ENCODE measurements around the gene CABP2.
"Not testable (repeated sequence)": the region's sequence is repeated elsewhere in the genome, so short reads cannot be mapped to it uniquely, and the experiment has no call there.

CABP2 gene

DNA sequence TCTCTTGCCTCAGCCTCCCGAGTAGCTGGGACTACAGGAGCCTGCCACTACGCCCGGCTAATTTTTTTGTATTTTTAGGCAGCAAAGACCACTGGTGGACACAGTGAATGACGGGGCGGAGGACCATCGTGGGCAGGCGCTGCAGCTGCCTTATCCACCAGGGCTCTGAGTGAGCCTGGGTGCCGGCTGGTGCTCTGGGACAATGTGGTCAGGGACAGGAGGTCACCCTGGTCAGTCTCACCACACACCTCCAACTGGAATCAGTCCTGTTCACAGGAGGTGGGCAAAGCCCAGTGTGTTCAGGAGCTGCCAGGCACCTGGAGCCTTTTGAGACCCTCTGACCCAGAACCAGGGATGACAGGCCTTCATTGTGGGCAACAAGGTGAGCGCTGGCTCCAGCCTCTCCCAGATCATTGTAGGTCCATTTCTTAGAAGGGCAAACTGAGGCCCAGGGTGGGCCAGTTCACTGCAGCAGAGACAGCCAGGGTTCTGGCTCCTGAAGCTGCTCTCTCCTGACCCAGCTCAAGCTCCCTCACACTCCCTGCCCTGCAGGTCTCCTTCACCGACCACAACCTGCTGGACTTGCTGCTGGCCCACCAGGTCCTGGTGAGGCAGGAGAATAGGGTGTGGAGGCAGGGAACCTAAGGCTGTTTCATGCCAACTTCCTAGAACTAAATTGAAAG, 15.7 kb upstream of the CABP2 start:
- no peak for DNase-seq (ENCODE audit: low spot score)

DNA sequence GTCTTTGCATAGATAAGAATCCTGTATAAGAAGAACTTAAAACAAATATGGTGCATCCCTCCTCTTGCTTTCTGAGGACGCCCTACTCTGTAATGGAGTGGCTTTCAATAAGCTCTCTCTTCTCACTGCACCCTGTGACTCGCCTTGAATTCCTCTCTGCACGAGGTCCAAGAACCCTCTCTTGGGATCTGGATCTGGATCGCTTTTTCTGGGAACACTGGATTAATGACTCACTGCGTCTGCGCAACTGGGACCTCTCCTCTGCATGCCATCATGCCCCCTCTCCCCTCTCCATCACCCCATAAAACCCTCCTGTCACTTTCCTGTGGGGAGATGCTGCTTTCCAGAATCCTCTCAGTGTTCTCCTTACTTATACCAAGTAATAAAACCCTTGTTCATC, 15.1 kb upstream of the CABP2 start:
- no peak for DNase-seq (ENCODE audit: low spot score)

GRCh38 chr11:67535561-67535960, 12.3 kb upstream of the CABP2 start:
- DNase-seq (ENCODE audit: low spot score) = no peak

- DNase-seq (ENCODE audit: low spot score) = no peak
These were observed 10.9 kb upstream of the CABP2 start for GRCh38 chr11:67534070-67534679.

DNA sequence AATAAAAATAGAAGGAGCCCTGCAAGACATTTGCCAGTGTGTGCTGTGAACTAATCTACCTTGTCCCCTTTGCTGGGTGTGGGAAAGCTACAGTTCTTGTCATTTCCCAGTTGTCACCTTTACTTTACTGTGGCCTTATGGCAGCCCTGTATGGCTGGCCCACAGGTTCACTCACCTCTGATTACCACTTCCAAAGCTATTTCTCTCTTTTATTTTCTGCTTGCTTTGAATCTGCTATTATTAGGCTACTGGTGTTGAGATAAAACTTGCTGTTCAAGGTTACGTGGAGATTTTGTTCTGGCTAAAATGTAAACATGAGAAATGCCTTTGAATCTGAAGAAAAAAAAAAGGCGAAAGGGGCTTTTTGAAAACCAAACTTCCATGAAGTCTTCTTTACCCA, 9.6 kb upstream of the CABP2 start:
- no peak for DNase-seq (ENCODE audit: low spot score)

GRCh38 chr11:67530282-67530592, 7.0 kb upstream of the CABP2 start:
- DNase-seq (ENCODE audit: low spot score) = no peak

DNA sequence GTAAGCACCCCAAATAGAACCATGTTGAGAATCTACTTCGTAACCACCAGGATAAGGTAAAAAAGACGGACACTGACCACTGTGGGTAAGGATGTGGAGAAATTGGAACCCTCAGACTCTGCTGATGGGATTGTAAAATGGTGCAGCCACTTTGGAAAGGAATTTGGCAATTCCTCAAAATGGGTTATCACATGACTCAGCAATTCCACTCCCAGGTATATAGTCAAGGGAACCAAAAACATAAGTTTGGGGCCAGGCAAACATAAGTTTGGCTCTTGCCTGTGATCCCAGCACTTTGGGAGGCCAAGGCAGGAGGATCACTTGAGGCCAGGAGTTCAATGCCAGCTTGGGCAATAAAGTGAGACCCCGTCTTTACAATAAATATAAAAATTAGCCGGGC, 5.1 kb upstream of the CABP2 start:
- DNase-seq (ENCODE audit: low spot score) = no peak

GRCh38 chr11:67525275-67525976, 2.2 kb upstream of the CABP2 start:
- DNase-seq (ENCODE audit: low spot score) = no peak

DNA sequence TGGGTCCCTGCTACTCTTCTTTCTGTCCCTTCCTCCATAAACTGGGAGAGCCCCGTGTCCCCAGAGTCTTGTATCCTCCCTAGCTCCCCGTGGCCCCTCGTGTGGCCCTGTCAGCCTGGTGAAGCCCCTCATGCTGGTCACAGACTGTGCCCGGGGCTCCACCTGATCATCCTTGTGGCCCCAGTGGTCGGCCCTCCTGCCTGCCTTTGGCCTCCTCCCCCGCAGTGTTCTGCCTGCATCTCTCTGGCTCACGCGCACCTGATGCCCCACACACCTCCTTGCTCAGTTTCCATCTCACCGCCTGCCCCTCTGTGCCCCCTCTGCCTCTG, 1.2 kb upstream of the CABP2 start:
- no peak for DNase-seq (ENCODE audit: low spot score)

GRCh38 chr11:67523556-67524479, 572 bp upstream of the CABP2 start:
- no peak for DNase-seq (ENCODE audit: low spot score)

GRCh38 chr11:67522338-67522737, 908 bp downstream of the CABP2 start:
- no peak for DNase-seq (ENCODE audit: low spot score)

GRCh38 chr11:67521924-67522323, 1.3 kb downstream of the CABP2 start:
- DNase-seq (ENCODE audit: low spot score) = no peak

GRCh38 chr11:67520856-67521824, 2.1 kb downstream of the CABP2 start:
- no peak for DNase-seq (ENCODE audit: low spot score)

- no peak for DNase-seq (ENCODE audit: low spot score)
These were observed 3.5 kb downstream of the CABP2 start for GRCh38 chr11:67519726-67520125.

DNA sequence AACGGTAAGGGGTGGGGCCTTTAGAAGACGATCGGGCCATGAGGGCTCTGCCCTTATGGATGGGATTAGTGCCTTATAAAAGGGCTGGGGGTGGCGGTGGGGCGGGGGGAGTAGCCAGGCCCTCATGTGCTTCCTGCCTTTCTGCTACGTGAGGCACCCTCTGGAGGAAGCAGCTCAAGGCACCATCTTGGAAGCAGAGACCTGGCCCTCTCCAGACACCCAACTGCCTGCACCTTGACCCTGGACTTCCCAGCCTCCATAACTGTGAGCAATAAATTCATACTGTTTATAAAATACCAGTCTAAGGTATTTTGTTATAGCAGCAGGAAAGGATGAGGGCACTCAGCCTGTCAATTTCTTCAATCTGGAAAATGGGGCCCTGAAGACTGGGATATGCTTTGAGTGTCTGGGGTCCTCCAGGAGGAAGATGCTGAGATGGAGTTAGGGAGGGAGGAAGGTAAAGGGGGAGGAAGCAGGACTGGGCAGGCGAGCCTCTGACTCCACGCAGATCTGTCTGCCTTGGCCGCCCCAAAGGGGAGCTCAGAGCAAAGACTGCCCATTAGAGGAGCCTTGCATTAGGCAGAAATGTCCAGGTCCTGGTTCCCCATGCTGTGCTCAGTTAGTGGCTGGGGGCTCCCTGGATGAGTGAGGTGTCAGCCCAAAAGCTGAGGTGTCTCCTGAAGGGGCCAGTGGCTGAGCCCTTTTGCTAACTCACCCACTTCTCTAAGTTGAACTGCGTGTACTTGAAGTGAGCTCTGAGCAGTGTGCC, 5.3 kb downstream of the CABP2 start:
- DNase-seq (ENCODE audit: low spot score) = no peak

DNA sequence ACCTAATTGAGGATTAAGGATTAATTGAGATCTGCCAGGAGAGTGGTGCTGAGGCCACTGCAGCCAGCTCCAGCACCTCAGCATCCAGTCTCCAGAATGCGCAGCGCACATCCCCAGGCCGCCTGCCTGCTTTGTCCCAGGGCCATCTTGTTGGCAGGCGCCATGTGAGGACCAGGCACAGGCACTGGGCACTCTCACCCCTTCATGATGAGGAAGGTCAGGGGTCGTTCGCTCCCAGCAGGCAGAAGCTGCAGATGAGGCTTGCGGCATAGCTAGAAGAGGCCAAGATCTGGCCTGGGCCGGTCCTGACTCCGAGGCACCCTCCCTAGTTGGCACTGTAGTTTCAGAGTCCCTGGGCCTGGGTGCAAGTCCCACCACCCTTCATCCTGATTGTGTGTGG, 6.4 kb downstream of the CABP2 start:
- DNase-seq (ENCODE audit: low spot score) = no peak

GRCh38 chr11:67514116-67514515, 9.1 kb downstream of the CABP2 start:
- no peak for DNase-seq (ENCODE audit: low spot score)

DNA sequence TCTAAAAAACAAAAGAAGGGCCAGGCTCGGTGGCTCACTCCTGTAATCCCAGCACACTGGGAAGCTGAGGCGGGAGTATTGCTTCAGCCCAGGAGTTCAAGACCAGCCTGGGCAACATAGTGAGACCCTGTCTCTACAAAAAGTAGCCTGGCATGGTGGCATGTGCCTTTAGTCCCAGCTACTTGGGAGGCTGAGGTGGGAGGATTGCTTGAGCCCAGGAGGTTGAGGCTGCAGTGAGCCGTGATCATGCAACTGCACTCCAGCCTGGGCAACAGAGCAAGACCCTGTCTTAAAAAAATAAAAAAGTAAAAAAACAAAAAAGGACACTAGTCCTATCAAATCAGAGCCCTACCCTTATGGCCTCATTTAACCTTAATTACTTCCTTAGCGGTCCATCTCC, 11.7 kb downstream of the CABP2 start:
- DNase-seq (ENCODE audit: low spot score) = not testable (repeated sequence)

- no peak for DNase-seq (ENCODE audit: low spot score)
These were observed 13.3 kb downstream of the CABP2 start for GRCh38 chr11:67510023-67510345.

DNA sequence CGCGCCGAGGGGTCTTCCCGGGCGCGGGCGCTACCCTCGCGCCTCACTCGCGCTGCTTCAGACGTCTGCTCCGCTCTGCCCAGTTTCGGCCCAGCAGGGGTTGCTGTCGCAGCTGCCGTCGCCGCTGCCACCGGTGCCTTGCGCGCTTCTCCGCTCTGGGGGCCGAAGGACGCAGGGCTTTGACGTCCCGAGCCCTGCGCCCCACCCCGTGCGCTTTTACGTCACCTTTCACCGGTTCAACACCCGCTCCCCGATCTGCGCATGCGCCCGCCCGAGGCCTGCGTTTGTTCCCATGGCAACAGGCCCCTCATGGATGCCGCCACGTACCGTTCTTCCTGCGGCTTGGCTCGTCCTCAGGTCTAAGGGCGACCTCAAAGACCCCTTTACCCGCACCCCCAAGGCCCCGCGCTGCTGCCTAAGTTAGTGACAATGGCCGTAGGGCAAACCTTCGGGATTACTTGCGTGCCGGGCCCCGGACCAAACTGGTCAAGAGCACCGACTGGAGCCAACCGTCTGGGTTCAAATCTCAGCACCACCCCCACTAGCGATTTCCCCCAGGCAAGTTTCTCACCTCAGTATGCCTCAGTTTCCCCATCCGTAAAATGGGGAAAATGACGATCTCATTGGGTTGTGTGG, 14.6 kb downstream of the CABP2 start:
- peak; percentile 95 for DNase-seq (ENCODE audit: low spot score)
